Activated naive CD4-positive, alpha-beta T cell treated with anti-CD3 and anti-CD28 coated beads for 36 hours (primary cell): Measurements from ENCODE around the gene STAT3. TPM values are rescaled to one million over a fixed set of nuclear protein-coding genes. Genes with fewer than 3 reads are reported as not detected.
"Not testable (repeated sequence)": the region's sequence is repeated elsewhere in the genome, so short reads cannot be mapped to it uniquely, and the experiment has no call there.

Experiments
- CTCF ChIA-PET: fragments of 350-600 bp; sonication (Branson Sonifier 250); formaldehyde crosslinking; loops from one replicate; lab custom pipeline; 2021; ENCODE audit warnings: antibody characterized with exemption; lab: Charles Lee
- DNase-seq: peaks from one replicate; pipeline ENCODE4 v3.0.0-alpha.2; 2020
- H3K27ac Mint-ChIP-seq: one replicate; pipeline ENCODE4 v1.8.0; 2021; ENCODE audit warnings: mild to moderate bottlenecking, mixed read lengths
- H3K27me3 Mint-ChIP-seq: one replicate; pipeline ENCODE4 v1.8.0; 2021; ENCODE audit warnings: low read depth, mixed read lengths
- H3K36me3 Mint-ChIP-seq: one replicate; pipeline ENCODE4 v1.8.0; 2021; ENCODE audit warnings: low read depth, mixed read lengths
- H3K4me1 Mint-ChIP-seq: one replicate; pipeline ENCODE4 v1.8.0; 2021; ENCODE audit warnings: low read depth, mixed read lengths
- H3K4me3 Mint-ChIP-seq: one replicate; pipeline ENCODE4 v1.8.0; 2021; ENCODE audit warnings: mild to moderate bottlenecking, moderate library complexity, mixed read lengths
- H3K9me3 Mint-ChIP-seq: one replicate; pipeline ENCODE4 v1.8.0; 2021; ENCODE audit warnings: mixed read lengths
- intact Hi-C: fragments of 100-400 bp; cut with micrococcal nuclease; formaldehyde crosslinking; loops from one replicate; pipeline ENCODE4 v1.15.1; 2023
- total RNA-seq, 2 experiments: library from RNA; stranded (reverse); gene quantifications; one replicate each; pipeline ENCODE4 v1.2.3, GENCODE V29; 2021

The STAT3 gene
- total RNA-seq, 2 experiments from 2014 or later: 404 to 408 TPM

- Mint-ChIP-seq H3K9me3 (no peaks in the 10 kb centered on the region), H3K36me3 (peaks cover 80% of the 10 kb centered on the region), H3K27ac (peak overlapping the region; percentile 81), H3K4me1 (peaks cover 55% of the 10 kb centered on the region), H3K27me3 (no peaks in the 10 kb centered on the region), H3K4me3 (peak overlapping the region; percentile 9)
- peak; percentile 99 for DNase-seq
- intact Hi-C loops: loop anchor here (1.0 kb wide), 4 partner anchors 10 to 81 kb away; partner anchors contain the start of gene STAT3
- CTCF ChIA-PET: interaction anchor here (0.7 to 22.2 kb wide), 14 partner anchors 10 to 197 kb away, joined by 3 to 442 read pairs (median 4); partner anchors contain the start of gene STAT3
Observed at GRCh38 chr17:42322382-42323267, 65.6 kb downstream of the STAT3 start.

- no peak for DNase-seq
- CTCF ChIA-PET: interaction anchor here (0.7 to 22.2 kb wide), 15 partner anchors 9 to 208 kb away, joined by 3 to 442 read pairs (median 4); partner anchors contain the start of gene STAT3
- Mint-ChIP-seq H3K9me3 (no peaks in the 10 kb centered on the region), H3K36me3 (peaks cover 80% of the 10 kb centered on the region), H3K27me3 (no peaks in the 10 kb centered on the region), H3K4me1 (peaks cover 66% of the 10 kb centered on the region), H3K27ac (peak overlapping the region; percentile 81), H3K4me3 (no peak overlapping the region)
- intact Hi-C loops: no loop called here
Observed at GRCh38 chr17:42321555-42321954, 66.7 kb downstream of the STAT3 start.

GRCh38 chr17:42317967-42318366 lies 70.3 kb downstream of the STAT3 start:
- H3K4me3 Mint-ChIP-seq, H3K9me3 Mint-ChIP-seq, intact Hi-C loops, H3K27me3 Mint-ChIP-seq, DNase-seq, H3K27ac Mint-ChIP-seq: not testable (repeated sequence)
- CTCF ChIA-PET: interaction anchor here (22.2 kb wide), 1 partner anchor 85 kb away, joined by 442 read pairs; no protein-coding TSS in a partner anchor
- Mint-ChIP-seq H3K36me3 (peaks cover 82% of the 10 kb centered on the region), H3K4me1 (peaks cover 82% of the 10 kb centered on the region)

GRCh38 chr17:42317266-42317845 lies 70.9 kb downstream of the STAT3 start:
- intact Hi-C loops: no loop called here

GRCh38 chr17:42316755-42317154 lies 71.5 kb downstream of the STAT3 start:
- DNase-seq: no peak
- H3K4me3 Mint-ChIP-seq: no peak overlapping the region
- CTCF ChIA-PET: interaction anchor here (0.9 to 22.2 kb wide), 3 partner anchors 71 to 94 kb away, joined by 4 to 442 read pairs (median 7); partner anchors contain the start of gene STAT3
- peaks cover 74% of the 10 kb centered on the region for H3K36me3 Mint-ChIP-seq
- no peaks in the 10 kb centered on the region for H3K9me3 Mint-ChIP-seq
- H3K27ac Mint-ChIP-seq: peak overlapping the region; percentile 25
- H3K4me1 Mint-ChIP-seq: peaks cover 81% of the 10 kb centered on the region
- intact Hi-C loops: no loop called here
- H3K27me3 Mint-ChIP-seq: no peaks in the 10 kb centered on the region

More at GRCh38 chr17:42317266-42317845, 70.9 kb downstream of the STAT3 start:
- no peak overlapping the region for H3K4me3 Mint-ChIP-seq
- peaks cover 81% of the 10 kb centered on the region for H3K4me1 Mint-ChIP-seq
- DNase-seq: no peak
- peak overlapping the region; percentile 1 for H3K27ac Mint-ChIP-seq
- peaks cover 76% of the 10 kb centered on the region for H3K36me3 Mint-ChIP-seq
- H3K27me3 Mint-ChIP-seq: no peaks in the 10 kb centered on the region
- CTCF ChIA-PET: interaction anchor here (0.9 to 22.2 kb wide), 3 partner anchors 71 to 95 kb away, joined by 4 to 442 read pairs (median 7); partner anchors contain the start of gene STAT3
- H3K9me3 Mint-ChIP-seq: no peaks in the 10 kb centered on the region

GRCh38 chr17:42315402-42316156 lies 72.7 kb downstream of the STAT3 start:
- intact Hi-C loops: no loop called here
- no peaks in the 10 kb centered on the region for H3K9me3 Mint-ChIP-seq
- DNase-seq: no peak
- peak overlapping the region; percentile 75 for H3K27ac Mint-ChIP-seq
- CTCF ChIA-PET: interaction anchor here (0.6 to 22.2 kb wide), 3 partner anchors 87 to 135 kb away, joined by 4 to 442 read pairs (median 4); partner anchors contain the start of gene KCNH4
- peaks cover 76% of the 10 kb centered on the region for H3K36me3 Mint-ChIP-seq
- H3K4me1 Mint-ChIP-seq: peaks cover 83% of the 10 kb centered on the region
- H3K27me3 Mint-ChIP-seq: no peaks in the 10 kb centered on the region
- peak overlapping the region; percentile 8 for H3K4me3 Mint-ChIP-seq

- intact Hi-C loops: loop anchor here (2.0 to 5.0 kb wide), 4 partner anchors 65 to 297 kb away; partner anchors contain the start of genes DNAJC7 and KCNH4
- peaks cover 87% of the 10 kb centered on the region for H3K4me1 Mint-ChIP-seq
- H3K36me3 Mint-ChIP-seq: peaks cover 73% of the 10 kb centered on the region
- no peaks in the 10 kb centered on the region for H3K27me3 Mint-ChIP-seq
- CTCF ChIA-PET: interaction anchor here (0.6 to 22.2 kb wide), 8 partner anchors 8 to 216 kb away, joined by 3 to 442 read pairs (median 8); partner anchors contain the start of genes STAT3 and STAT5A
- peak overlapping the region; percentile 85 for H3K27ac Mint-ChIP-seq
- peak; percentile 63 for DNase-seq
- no peak overlapping the region for H3K4me3 Mint-ChIP-seq
- no peaks in the 10 kb centered on the region for H3K9me3 Mint-ChIP-seq
Observed at GRCh38 chr17:42313773-42314566, 74.3 kb downstream of the STAT3 start.

GRCh38 chr17:42313389-42313772 lies 74.9 kb downstream of the STAT3 start:
- CTCF ChIA-PET: interaction anchor here (0.6 to 22.2 kb wide), 8 partner anchors 9 to 216 kb away, joined by 3 to 442 read pairs (median 8); partner anchors contain the start of genes STAT3 and STAT5A
- DNase-seq: no peak
- H3K36me3 Mint-ChIP-seq: peaks cover 72% of the 10 kb centered on the region
- H3K9me3 Mint-ChIP-seq: no peaks in the 10 kb centered on the region
- no peak overlapping the region for H3K4me3 Mint-ChIP-seq
- no peaks in the 10 kb centered on the region for H3K27me3 Mint-ChIP-seq
- intact Hi-C loops: loop anchor here (2.0 to 5.0 kb wide), 4 partner anchors 65 to 296 kb away; partner anchors contain the start of genes DNAJC7 and KCNH4
- peak overlapping the region; percentile 85 for H3K27ac Mint-ChIP-seq
- H3K4me1 Mint-ChIP-seq: peaks cover 88% of the 10 kb centered on the region

- no peaks in the 10 kb centered on the region for H3K27me3 Mint-ChIP-seq
- H3K9me3 Mint-ChIP-seq: no peaks in the 10 kb centered on the region
- H3K4me1 Mint-ChIP-seq: peaks cover 86% of the 10 kb centered on the region
- H3K36me3 Mint-ChIP-seq: peaks cover 71% of the 10 kb centered on the region
- CTCF ChIA-PET: interaction anchor here (0.6 to 22.2 kb wide), 17 partner anchors 9 to 132 kb away, joined by 3 to 442 read pairs (median 4); partner anchors contain the start of genes GHDC, KCNH4, STAT3 and STAT5A
- peak overlapping the region; percentile 44 for H3K4me3 Mint-ChIP-seq
- DNase-seq: peak; percentile 95
- peak overlapping the region; percentile 92 for H3K27ac Mint-ChIP-seq
- intact Hi-C loops: loop anchor here (1.0 to 5.0 kb wide), 8 partner anchors 10 to 295 kb away; partner anchors contain the start of genes DNAJC7 and KCNH4
Observed at GRCh38 chr17:42312285-42313130, 75.7 kb downstream of the STAT3 start.

- H3K4me1 Mint-ChIP-seq: peaks cover 85% of the 10 kb centered on the region
- H3K27ac Mint-ChIP-seq: peak overlapping the region; percentile 92
- intact Hi-C loops: loop anchor here (1.0 to 5.0 kb wide), 8 partner anchors 10 to 295 kb away; partner anchors contain the start of genes DNAJC7 and KCNH4
- peak overlapping the region; percentile 44 for H3K4me3 Mint-ChIP-seq
- no peak for DNase-seq
- CTCF ChIA-PET: interaction anchor here (0.6 to 22.2 kb wide), 17 partner anchors 10 to 131 kb away, joined by 3 to 442 read pairs (median 4); partner anchors contain the start of genes GHDC, KCNH4, STAT3 and STAT5A
- H3K9me3 Mint-ChIP-seq: no peaks in the 10 kb centered on the region
- no peaks in the 10 kb centered on the region for H3K27me3 Mint-ChIP-seq
- peaks cover 71% of the 10 kb centered on the region for H3K36me3 Mint-ChIP-seq
Observed at GRCh38 chr17:42312035-42312284, 76.3 kb downstream of the STAT3 start.
